HCT116 (cell line): ENCODE data around the gene VRK3. TPM values are rescaled to one million over a fixed set of nuclear protein-coding genes. Genes with fewer than 3 reads are reported as not detected.

Experiments
- ATAC-seq: fragments of 200-7000 bp; cut with Tn5 transposase; 2 replicates; pipeline ENCODE4 v1.9.1; 2020; ENCODE audit warnings: mild to moderate bottlenecking, moderate library complexity
- BruUV-seq: library from RNA; stranded (reverse); fragments of 400-500 nt; replicated peaks from 2 replicates; lab custom pipeline; 2021; lab: Mats Ljungman, UMichigan
- CTCF ChIA-PET: fragments of 300-600 bp; sonication (Branson Sonifier 250); formaldehyde crosslinking; loops from one replicate; lab custom pipeline; 2021; ENCODE audit warnings: antibody characterized with exemption; lab: Charles Lee
- POLR2A ChIA-PET: fragments of 300-600, 350-600 bp; sonication (Branson Sonifier 250); formaldehyde crosslinking; loops from one replicate; lab custom pipeline; 2021; ENCODE audit warnings: antibody characterized with exemption; lab: Charles Lee
- RAD21 ChIA-PET, 2 experiments: fragments of 300-600 bp; sonication (Branson Sonifier 250); formaldehyde crosslinking; loops; one replicate each; lab custom pipeline; 2023; ENCODE audit warnings: low total read pairs in 2 of 2; ENCODE audit not compliant: uncharacterized antibody in 2 of 2, unreplicated experiment in 2 of 2, low non-redundant PET in 1 of 2; lab: Charles Lee
- DNase-seq: peaks from one replicate; pipeline ENCODE4 v3.0.0-alpha.2; 2010; ENCODE audit warnings: low read depth, low spot score
- H2AFZ ChIP-seq: fragments of 200-600 bp; shearing (Covaris generic), sonication (generic); 2 replicates; pipeline ENCODE4 v1.6.1; 2017; ENCODE audit warnings: low read depth, mixed run types, mixed read lengths, antibody characterized with exemption, low read length; ENCODE audit not compliant: poor library complexity, severe bottlenecking
- H3K27ac ChIP-seq: 2 replicates; pipeline ENCODE4 v1.5.1; 2012; ENCODE audit warnings: low read depth, low read length
- H3K27me3 ChIP-seq: fragments of 200-600 bp; sonication (generic); 2 replicates; pipeline ENCODE4 v1.6.1; 2016; ENCODE audit warnings: mixed run types, low read length, mixed read lengths; ENCODE audit not compliant: insufficient read depth
- H3K36me3 ChIP-seq, 2 experiments: fragments of 200-500 bp in 1 of 2; fragments of 200-600 bp in 1 of 2; sonication (Bioruptor generic) in 1 of 2; sonication (generic) in 1 of 2; 2 replicates each; pipeline versions ENCODE4 v1.5.1 to v1.6.1; 2014 to 2016; ENCODE audit warnings: low read length in 2 of 2, inconsistent platforms in 1 of 2, mixed read lengths in 1 of 2, mixed run types in 1 of 2; ENCODE audit not compliant: insufficient read depth in 2 of 2, control insufficient read depth in 1 of 2
- H3K4me1 ChIP-seq, 2 experiments: fragments of 200-600 bp in 1 of 2; sonication (generic) in 1 of 2; 2 replicates each; pipeline versions ENCODE4 v1.5.1 to v1.6.1; 2012 to 2017; ENCODE audit warnings: low read length in 2 of 2, inconsistent platforms in 1 of 2, mild to moderate bottlenecking in 1 of 2, mixed read lengths in 1 of 2, mixed run types in 1 of 2, moderate library complexity in 1 of 2; ENCODE audit not compliant: insufficient read depth in 2 of 2, control insufficient read depth in 1 of 2
- H3K4me2 ChIP-seq: fragments of 200-600 bp; sonication (generic); 2 replicates; pipeline ENCODE4 v1.6.1; 2017; ENCODE audit warnings: mixed run types, low read length, mixed read lengths
- H3K4me3 ChIP-seq, 2 experiments: fragments of 200-600 bp in 1 of 2; sonication (generic) in 1 of 2; replicated peaks in 1 of 2; 2 replicates each; pipeline ENCODE4 v1.5.1; 2011 to 2016; ENCODE audit warnings: low read length in 2 of 2, control low read depth in 1 of 2, low read depth in 1 of 2, mild to moderate bottlenecking in 1 of 2, mixed read lengths in 1 of 2, mixed run types in 1 of 2
- H3K79me2 ChIP-seq: fragments of 200-600 bp; sonication (generic); 2 replicates; pipeline ENCODE4 v1.6.1; 2017; ENCODE audit warnings: mild to moderate bottlenecking, mixed run types, low read length, moderate library complexity, mixed read lengths; ENCODE audit not compliant: insufficient read depth
- H3K9ac ChIP-seq: fragments of 200-600 bp; sonication (generic); 2 replicates; pipeline ENCODE4 v1.6.1; 2016; ENCODE audit warnings: low read length, mixed read lengths
- H3K9me2 ChIP-seq: fragments of 200-600 bp; sonication (generic), shearing (Covaris generic); 2 replicates; pipeline ENCODE4 v1.6.1; 2017; ENCODE audit warnings: mixed run types, mild to moderate bottlenecking, moderate library complexity; ENCODE audit not compliant: insufficient read depth
- H3K9me3 ChIP-seq, 2 experiments: fragments of 200-500 bp in 1 of 2; fragments of 200-600 bp in 1 of 2; sonication (Bioruptor generic) in 1 of 2; sonication (generic) in 1 of 2; 2 replicates each; pipeline ENCODE4 v1.6.1; 2014 to 2017; ENCODE audit warnings: low read length in 2 of 2, mixed read lengths in 2 of 2, inconsistent platforms in 1 of 2, low read depth in 1 of 2, mild to moderate bottlenecking in 1 of 2, mixed run types in 1 of 2, moderate library complexity in 1 of 2; ENCODE audit not compliant: control insufficient read depth in 1 of 2, insufficient read depth in 1 of 2
- H4K20me1 ChIP-seq: fragments of 200-600 bp; sonication (generic), shearing (Covaris generic); 2 replicates; pipeline ENCODE4 v1.6.1; 2017; ENCODE audit warnings: mixed run types, mild to moderate bottlenecking, moderate library complexity; ENCODE audit not compliant: insufficient read depth
- CTCF ChIP-seq, 3 experiments: fragments of 200-600 bp in 1 of 3; sonication (generic) in 1 of 3; IDR thresholded peaks in 2 of 3; conservative IDR thresholded peaks in 1 of 3; 2 replicates each; pipeline ENCODE4 v1.5.1; 2012 to 2017; ENCODE audit warnings: low read depth in 2 of 3, low read length in 2 of 3, antibody characterized with exemption in 1 of 3, borderline replicate concordance in 1 of 3, control low read depth in 1 of 3, mild to moderate bottlenecking in 1 of 3, mixed read lengths in 1 of 3, mixed run types in 1 of 3, moderate library complexity in 1 of 3; ENCODE audit not compliant: insufficient read depth in 1 of 3
- FOSL1 ChIP-seq: IDR thresholded peaks from 2 replicates; pipeline ENCODE4 v1.6.1; 2012; ENCODE audit warnings: low read depth
- MAX ChIP-seq: IDR thresholded peaks from 2 replicates; pipeline ENCODE4 v1.6.1; 2012
- RAD21 ChIP-seq: IDR thresholded peaks from 2 replicates; pipeline ENCODE4 v1.6.1; 2012; ENCODE audit warnings: low read depth, mild to moderate bottlenecking
- REST ChIP-seq: IDR thresholded peaks from 2 replicates; pipeline ENCODE4 v1.6.1; 2012; ENCODE audit warnings: low read depth
- SP1 ChIP-seq: IDR thresholded peaks from 2 replicates; pipeline ENCODE4 v1.6.1; 2012; ENCODE audit warnings: low read depth
- YY1 ChIP-seq: IDR thresholded peaks from 2 replicates; pipeline ENCODE4 v1.6.1; 2011; ENCODE audit warnings: low read length, low read depth, moderate library complexity, mild to moderate bottlenecking; ENCODE audit not compliant: insufficient replicate concordance; ENCODE audit errors: extremely low read depth
- intact Hi-C: fragments of 100-400 bp; cut with micrococcal nuclease; formaldehyde crosslinking; loops from 2 replicates; pipeline ENCODE4 v1.10.0; 2022
- total RNA-seq: library from RNA; stranded (reverse); gene quantifications from one replicate; pipeline ENCODE4 v1.2.1, GENCODE V29; 2021; ENCODE audit not compliant: unreplicated experiment

Gene VRK3
- total RNA-seq, 1 experiment from 2014 or later: 44.0 TPM

GRCh38 chr19:49937750-49938381 lies 87.3 kb downstream of the VRK3 start:
- Histone ChIP-seq H3K9ac (no peak overlapping the region), H3K79me2 (no peaks in the 10 kb centered on the region), H3K4me2 (peak overlapping the region; percentile 77), H3K36me3 (peaks cover 0 to 6% of the 10 kb centered on the region in 2 experiments; a peak in 1 of 4 replicates), H3K9me3 (no peaks in the 10 kb centered on the region), H4K20me1 (no peaks in the 10 kb centered on the region), H3K27ac (0 out of 2 replicates have a peak overlapping the region, but pooled peaks have one; percentile 20), H3K4me3 (peak overlapping the region; percentile 41 to 52), H3K27me3 (no peaks in the 10 kb centered on the region), H3K9me2 (no peaks in the 10 kb centered on the region), H2AFZ (peak overlapping the region; percentile 75), H3K4me1 (peaks cover 9 to 10% of the 10 kb centered on the region in 2 experiments; a peak in 3 of 4 replicates)
- no TSS peak for BruUV-seq
- intact Hi-C loops: loop anchor here (1.0 kb wide), 1 partner anchor 45 kb away; no protein-coding TSS in a partner anchor
- DNase-seq (peak; percentile 59), ATAC-seq (peak; percentile 89)
- POLR2A ChIA-PET: no interaction called here
- RAD21 ChIA-PET: no interaction called here
- TF ChIP-seq YY1 (no peak), CTCF (IDR thresholded peaks at IDR 0.05 in 2 of 3, conservative IDR thresholded peaks at IDR 0.05 in 1 of 3; ENCODE audit: borderline replicate concordance in 1 of 3, insufficient read depth in 1 of 3, low read depth in 2 of 3, low read length in 2 of 3) (peak; percentile 95 to 97 (median 97)), RAD21 (peak; percentile 99)
- CTCF ChIA-PET: interaction anchor here (1.0 to 1.3 kb wide), 3 partner anchors 9 to 198 kb away, joined by 3 to 8 read pairs (median 4); no protein-coding TSS in a partner anchor

GRCh38 chr19:49936549-49936948 lies 88.6 kb downstream of the VRK3 start:
- peaks cover 4 to 5% of the 10 kb centered on the region in 2 experiments; a peak in 2 of 4 replicates for H3K4me1 ChIP-seq
- ChIA-PET RAD21 (interaction anchor here in 1 of 2 experiments (0.7 kb wide), 1 partner anchor 15 kb away, joined by 4 read pairs; no protein-coding TSS in a partner anchor), POLR2A (no interaction called here), CTCF (interaction anchor here (1.3 kb wide), 1 partner anchor 43 kb away, joined by 3 read pairs; no protein-coding TSS in a partner anchor)
- no peak overlapping the region for H2AFZ ChIP-seq
- no peak for DNase-seq
- ATAC-seq: no peak
- H3K4me3 ChIP-seq: no peak overlapping the region
- H3K4me2 ChIP-seq: no peak overlapping the region
- peaks cover 0 to 7% of the 10 kb centered on the region in 2 experiments; a peak in 1 of 4 replicates for H3K36me3 ChIP-seq
- no TSS peak for BruUV-seq
- H3K9me2 ChIP-seq: no peaks in the 10 kb centered on the region
- H3K9me3 ChIP-seq: no peaks in the 10 kb centered on the region
- H3K27ac ChIP-seq: no peak overlapping the region
- H3K9ac ChIP-seq: no peak overlapping the region
- no peaks in the 10 kb centered on the region for H3K79me2 ChIP-seq
- intact Hi-C loops: no loop called here
- H3K27me3 ChIP-seq: no peaks in the 10 kb centered on the region
- TF ChIP-seq SP1 (no peak), FOSL1 (no peak), MAX (no peak), REST (no peak)
- no peaks in the 10 kb centered on the region for H4K20me1 ChIP-seq
